Kidney epithelial cell (primary cell): ENCODE measurements around the gene SLC1A4. TPM values are rescaled to one million over a fixed set of nuclear protein-coding genes. Genes with fewer than 3 reads are reported as not detected.
A peak's percentile ranks its signal among the peaks of the same experiment; 100 is the strongest.

Source experiments
- DNase-seq: peaks from one replicate; pipeline ENCODE4 v3.0.0-alpha.2; 2010; ENCODE audit warnings: low read depth
- H3K27me3 ChIP-seq: 2 replicates; pipeline ENCODE4 v1.6.0; 2011; ENCODE audit warnings: low read length; ENCODE audit not compliant: control insufficient read depth, insufficient read depth
- H3K36me3 ChIP-seq: 2 replicates; pipeline ENCODE4 v1.5.1; 2011; ENCODE audit warnings: low read length; ENCODE audit not compliant: control insufficient read depth, insufficient read depth
- H3K4me3 ChIP-seq: 2 replicates; pipeline ENCODE4 v1.5.1; 2011; ENCODE audit warnings: low read depth, mild to moderate bottlenecking, control low read depth, low read length
- CTCF ChIP-seq: IDR thresholded peaks from 2 replicates; pipeline ENCODE4 v1.5.1; 2011; ENCODE audit warnings: mild to moderate bottlenecking, moderate library complexity, low read length, control low read depth, inconsistent platforms; ENCODE audit not compliant: insufficient read depth, poor library complexity, severe bottlenecking
- total RNA-seq: library from RNA; depleted of rRNA; stranded (reverse); fragments of >200 nt; gene quantifications from 2 replicates; pipeline ENCODE4 v1.2.3, GENCODE V29; 2015

SLC1A4 gene
- total RNA-seq: 45.0 and 45.5 TPM in 2 replicates

DNA sequence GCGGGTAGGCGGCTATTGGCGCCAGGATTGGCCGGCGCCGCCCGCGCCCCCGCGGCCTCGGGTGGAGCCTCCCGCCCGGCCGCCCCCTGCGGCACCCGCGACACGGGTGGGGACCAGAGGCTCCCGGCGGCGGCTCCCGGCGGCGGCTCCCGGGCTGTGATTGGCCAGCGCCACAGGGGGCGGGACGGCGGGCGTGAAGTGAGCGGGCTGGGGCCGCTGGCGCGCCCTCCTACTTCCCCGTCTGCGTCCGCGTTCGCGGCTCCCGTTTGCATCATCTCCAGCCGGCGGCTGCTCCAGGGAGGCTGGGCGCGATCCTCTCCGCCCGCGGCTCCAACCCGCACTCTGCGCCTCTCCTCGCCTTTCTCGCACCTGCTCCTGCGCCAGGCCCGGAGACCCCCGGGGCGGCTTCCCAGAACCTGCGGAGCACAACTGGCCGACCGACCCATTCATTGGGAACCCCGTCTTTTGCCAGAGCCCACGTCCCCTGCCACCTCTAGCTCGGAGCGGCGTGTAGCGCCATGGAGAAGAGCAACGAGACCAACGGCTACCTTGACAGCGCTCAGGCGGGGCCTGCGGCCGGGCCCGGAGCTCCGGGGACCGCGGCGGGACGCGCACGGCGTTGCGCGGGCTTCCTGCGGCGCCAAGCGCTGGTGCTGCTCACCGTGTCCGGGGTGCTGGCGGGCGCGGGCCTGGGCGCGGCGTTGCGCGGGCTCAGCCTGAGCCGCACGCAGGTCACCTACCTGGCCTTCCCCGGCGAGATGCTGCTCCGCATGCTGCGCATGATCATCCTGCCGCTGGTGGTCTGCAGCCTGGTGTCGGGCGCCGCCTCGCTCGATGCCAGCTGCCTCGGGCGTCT, at the start of gene SLC1A4:
TSS of gene SLC1A4 (plus strand) at position 274 of the 856 bp plus-strand sequence. CDS start at position 519, 245 bp downstream.
- no peaks in the 10 kb centered on the region for H3K27me3 ChIP-seq
- peak; percentile 34 for DNase-seq
- H3K36me3 ChIP-seq: no peaks in the 10 kb centered on the region
- peak within 1 kb of the TSS; percentile 83 for H3K4me3 ChIP-seq
- no peak for TF ChIP-seq CTCF

- Histone ChIP-seq H3K36me3 (no peaks in the 10 kb centered on the region), H3K4me3 (no peak overlapping the region), H3K27me3 (no peaks in the 10 kb centered on the region)
- no peak for DNase-seq
- TF ChIP-seq CTCF: no peak
These were observed 48.1 kb upstream of the SLC1A4 start for GRCh38 chr2:64941143-64941542.

- H3K27me3 ChIP-seq: no peaks in the 10 kb centered on the region
- no peak for DNase-seq
- no peak for TF ChIP-seq CTCF
- H3K36me3 ChIP-seq: no peaks in the 10 kb centered on the region
- H3K4me3 ChIP-seq: no peak overlapping the region
These were observed 47.4 kb upstream of the SLC1A4 start for GRCh38 chr2:64941801-64942200.

DNA sequence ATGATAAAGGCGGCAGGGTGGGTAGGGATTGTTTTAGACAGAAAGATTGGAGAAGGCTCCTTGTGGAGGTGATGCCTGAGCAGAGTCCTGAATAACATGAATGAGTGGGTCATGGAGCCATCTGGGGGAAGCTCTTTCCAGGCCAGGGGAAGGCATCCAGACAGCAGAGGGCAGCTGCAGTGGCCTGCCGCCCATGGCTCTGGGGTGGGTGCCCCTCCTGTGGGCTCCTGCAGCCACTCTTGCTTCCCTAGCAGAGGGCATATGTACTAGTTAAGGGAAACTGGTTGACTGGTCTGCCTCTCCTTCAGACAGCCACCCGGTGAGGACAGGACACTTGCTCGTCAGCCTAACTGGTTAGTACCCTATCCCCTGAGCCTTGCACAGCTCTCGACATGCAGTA, 46.5 kb upstream of the SLC1A4 start:
- H3K36me3 ChIP-seq: no peaks in the 10 kb centered on the region
- H3K4me3 ChIP-seq: no peak overlapping the region
- no peak for DNase-seq
- H3K27me3 ChIP-seq: no peaks in the 10 kb centered on the region
- TF ChIP-seq CTCF: no peak

- no peak for TF ChIP-seq CTCF
- H3K4me3 ChIP-seq: no peak overlapping the region
- DNase-seq: no peak
- no peaks in the 10 kb centered on the region for H3K36me3 ChIP-seq
- H3K27me3 ChIP-seq: no peaks in the 10 kb centered on the region
These were observed 45.6 kb upstream of the SLC1A4 start for GRCh38 chr2:64943387-64944150.
